NT2/D1 (cell line): ENCODE data around the gene ALDH3B1.
A peak's percentile ranks its signal among the peaks of the same experiment; 100 is the strongest.

Experiments used
- DNase-seq: peaks from one replicate; pipeline ENCODE4 v3.0.0-alpha.2; 2011; ENCODE audit warnings: low read depth, low spot score
- H3K27me3 ChIP-seq: 2 replicates; pipeline ENCODE4 v1.6.0; 2011; ENCODE audit warnings: mild to moderate bottlenecking; ENCODE audit not compliant: insufficient read length, insufficient read depth
- H3K36me3 ChIP-seq: 2 replicates; pipeline ENCODE4 v1.6.1; 2011; ENCODE audit warnings: mild to moderate bottlenecking, low read length, mixed read lengths; ENCODE audit not compliant: insufficient read depth, insufficient read length
- H3K4me1 ChIP-seq: 2 replicates; pipeline ENCODE4 v1.5.1; 2011; ENCODE audit not compliant: insufficient read depth, insufficient read length
- H3K4me3 ChIP-seq: 2 replicates; pipeline ENCODE4 v1.5.1; 2011; ENCODE audit warnings: low read depth; ENCODE audit not compliant: insufficient read length
- H3K9ac ChIP-seq: 2 replicates; pipeline ENCODE4 v1.6.0; 2011; ENCODE audit warnings: low read depth; ENCODE audit not compliant: insufficient read length
- H3K9me3 ChIP-seq: 2 replicates; pipeline ENCODE4 v1.5.1; 2011; ENCODE audit warnings: mild to moderate bottlenecking, low read length; ENCODE audit not compliant: insufficient read depth
- SUZ12 ChIP-seq: IDR thresholded peaks from 2 replicates; pipeline ENCODE4 v1.6.1; 2011; ENCODE audit not compliant: insufficient read length, insufficient read depth; ENCODE audit errors: extremely low read depth
- YY1 ChIP-seq: IDR thresholded peaks from 2 replicates; pipeline ENCODE4 v1.6.1; 2011; ENCODE audit not compliant: insufficient read length, insufficient read depth
- ZNF274 ChIP-seq: IDR thresholded peaks from 2 replicates; pipeline ENCODE4 v1.6.1; 2011; ENCODE audit warnings: mild to moderate bottlenecking, low read depth, low read length

Gene ALDH3B1

GRCh38 chr11:68002575-68002937 is 7.6 kb upstream of the ALDH3B1 start:
- Histone ChIP-seq H3K36me3 (peaks cover 5% of the 10 kb centered on the region), H3K9me3 (no peaks in the 10 kb centered on the region), H3K9ac (peak overlapping the region; percentile 79), H3K4me1 (peaks cover 15% of the 10 kb centered on the region), H3K4me3 (peak overlapping the region; percentile 60), H3K27me3 (peaks cover 3% of the 10 kb centered on the region)
- no peak for TF ChIP-seq YY1
- no peak for TF ChIP-seq SUZ12
- no peak for DNase-seq

GRCh38 chr11:68002938-68003845 is 6.9 kb upstream of the ALDH3B1 start:
- Histone ChIP-seq H3K9me3 (no peaks in the 10 kb centered on the region), H3K9ac (peak overlapping the region; percentile 79), H3K36me3 (peaks cover 3% of the 10 kb centered on the region), H3K4me1 (peaks cover 13% of the 10 kb centered on the region), H3K4me3 (peak overlapping the region; percentile 60), H3K27me3 (peaks cover 3% of the 10 kb centered on the region)
- DNase-seq, result no peak
- no peak for TF ChIP-seq ZNF274
- TF ChIP-seq YY1, result no peak
- no peak for TF ChIP-seq SUZ12

GRCh38 chr11:68003846-68004550 is 6.1 kb upstream of the ALDH3B1 start, which contains the start of gene UNC93B1:
Gene UNC93B1 (minus strand): TSS chr11:68004097. CDS start chr11:68004043, 54 bp downstream.
- Histone ChIP-seq H3K27me3 (peaks cover 3% of the 10 kb centered on the region), H3K9ac (peak within 1 kb of the TSS; percentile 79), H3K4me1 (peaks cover 14% of the 10 kb centered on the region), H3K36me3 (no peaks in the 10 kb centered on the region), H3K4me3 (peak within 1 kb of the TSS; percentile 60), H3K9me3 (no peaks in the 10 kb centered on the region)
- no peak for TF ChIP-seq YY1
- TF ChIP-seq ZNF274, result no peak
- TF ChIP-seq SUZ12, result no peak
- peak; percentile 62 for DNase-seq

- Histone ChIP-seq H3K4me3 (peak overlapping the region; percentile 60), H3K9ac (no peak overlapping the region), H3K4me1 (peaks cover 18% of the 10 kb centered on the region), H3K9me3 (no peaks in the 10 kb centered on the region), H3K36me3 (no peaks in the 10 kb centered on the region), H3K27me3 (peaks cover 3% of the 10 kb centered on the region)
- no peak for DNase-seq
- TF ChIP-seq ZNF274 (no peak), SUZ12 (no peak), YY1 (no peak)
Measured at GRCh38 chr11:68004551-68005335, 5.4 kb upstream of the ALDH3B1 start.

DNA sequence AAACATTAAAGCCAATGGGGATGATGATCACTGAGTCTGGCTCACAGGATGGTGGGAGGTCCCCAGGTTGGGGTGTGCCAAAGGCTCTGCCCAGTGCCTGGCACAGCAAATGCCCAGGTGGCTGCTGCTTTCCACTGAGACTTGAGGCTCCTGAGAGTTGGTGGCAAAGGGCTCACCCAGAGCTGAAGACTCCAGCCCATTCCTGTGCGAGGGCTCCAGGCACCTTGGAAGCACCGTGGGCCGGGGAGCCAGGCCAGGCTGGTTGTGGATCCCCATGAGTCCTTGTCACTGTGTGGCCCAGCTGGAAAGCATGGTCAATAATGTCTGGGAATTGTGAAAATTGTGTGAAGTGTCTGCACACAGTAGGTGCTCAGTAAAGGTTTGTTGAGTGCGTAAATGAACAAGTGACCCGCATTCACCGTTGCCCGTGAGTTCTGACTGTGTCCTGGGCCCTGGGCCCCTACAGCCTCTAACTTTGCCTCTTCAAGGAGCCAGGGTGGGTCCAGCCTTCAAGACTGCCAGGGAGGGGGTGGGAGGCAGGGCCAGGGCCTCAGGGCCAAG is 3.4 kb upstream of the ALDH3B1 start:
- Histone ChIP-seq H3K9ac (no peak overlapping the region), H3K4me3 (no peak overlapping the region), H3K4me1 (peaks cover 28% of the 10 kb centered on the region), H3K27me3 (peaks cover 3% of the 10 kb centered on the region), H3K36me3 (no peaks in the 10 kb centered on the region), H3K9me3 (no peaks in the 10 kb centered on the region)
- DNase-seq, result no peak
- TF ChIP-seq YY1 (no peak), SUZ12 (no peak), ZNF274 (no peak)

GRCh38 chr11:68007498-68008380 is 2.4 kb upstream of the ALDH3B1 start:
- no peak for DNase-seq
- H3K4me1 ChIP-seq, result peaks cover 34% of the 10 kb centered on the region
- H3K36me3 ChIP-seq, result no peaks in the 10 kb centered on the region
- H3K27me3 ChIP-seq, result peaks cover 3% of the 10 kb centered on the region
- TF ChIP-seq ZNF274, result no peak
- no peak overlapping the region for H3K4me3 ChIP-seq
- H3K9me3 ChIP-seq, result no peaks in the 10 kb centered on the region
- H3K9ac ChIP-seq, result no peak overlapping the region
